GM21367 (cell line): ENCODE measurements around the gene STEAP1B.
"Not testable (repeated sequence)": the region's sequence is repeated elsewhere in the genome, so short reads cannot be mapped to it uniquely, and the experiment has no call there.

ENCODE experiments used
- ATAC-seq: cut with Tn5 transposase; IDR thresholded peaks from one replicate; pipeline ENCODE4 v1.9.1; 2021; ENCODE audit not compliant: unreplicated experiment

STEAP1B gene

GRCh38 chr7:22433165-22433700, 66.8 kb downstream of the STEAP1B start:
- not testable (repeated sequence) for ATAC-seq

- no peak for ATAC-seq
Observed at GRCh38 chr7:22432203-22432718, 67.7 kb downstream of the STEAP1B start.

- ATAC-seq = no peak
Observed at GRCh38 chr7:22430457-22430856, 69.5 kb downstream of the STEAP1B start.

GRCh38 chr7:22429386-22429785, 70.6 kb downstream of the STEAP1B start:
- ATAC-seq = no peak

- no peak for ATAC-seq
Observed at GRCh38 chr7:22427855-22428254, 72.1 kb downstream of the STEAP1B start.

GRCh38 chr7:22427104-22427503, 72.9 kb downstream of the STEAP1B start:
- no peak for ATAC-seq

GRCh38 chr7:22426463-22427094, 73.4 kb downstream of the STEAP1B start:
- ATAC-seq = no peak

- ATAC-seq = no peak
Observed at GRCh38 chr7:22425361-22425760, 74.6 kb downstream of the STEAP1B start.

- ATAC-seq = no peak
Observed at GRCh38 chr7:22422831-22423615, 77.0 kb downstream of the STEAP1B start.

- ATAC-seq = no peak
Observed at GRCh38 chr7:22420973-22421635, 78.9 kb downstream of the STEAP1B start.

- no peak for ATAC-seq
Observed at GRCh38 chr7:22420008-22420407, 80.0 kb downstream of the STEAP1B start.

GRCh38 chr7:22419488-22419887, 80.5 kb downstream of the STEAP1B start:
- ATAC-seq = no peak

GRCh38 chr7:22418251-22419046, 81.5 kb downstream of the STEAP1B start:
- ATAC-seq = no peak

GRCh38 chr7:22417841-22418240, 82.1 kb downstream of the STEAP1B start:
- no peak for ATAC-seq

GRCh38 chr7:22417349-22417748, 82.6 kb downstream of the STEAP1B start:
- ATAC-seq = no peak

GRCh38 chr7:22414424-22414823, 85.6 kb downstream of the STEAP1B start:
- no peak for ATAC-seq

GRCh38 chr7:22413211-22413610, 86.8 kb downstream of the STEAP1B start:
- no peak for ATAC-seq

- ATAC-seq = no peak
Observed at GRCh38 chr7:22411977-22412693, 87.9 kb downstream of the STEAP1B start.

- ATAC-seq = no peak
Observed at GRCh38 chr7:22406715-22407114, 93.3 kb downstream of the STEAP1B start.

GRCh38 chr7:22404421-22405023, 95.5 kb downstream of the STEAP1B start:
- ATAC-seq = no peak
